ENCODE data around the gene DAPK2.

DAPK2 gene

DNA sequence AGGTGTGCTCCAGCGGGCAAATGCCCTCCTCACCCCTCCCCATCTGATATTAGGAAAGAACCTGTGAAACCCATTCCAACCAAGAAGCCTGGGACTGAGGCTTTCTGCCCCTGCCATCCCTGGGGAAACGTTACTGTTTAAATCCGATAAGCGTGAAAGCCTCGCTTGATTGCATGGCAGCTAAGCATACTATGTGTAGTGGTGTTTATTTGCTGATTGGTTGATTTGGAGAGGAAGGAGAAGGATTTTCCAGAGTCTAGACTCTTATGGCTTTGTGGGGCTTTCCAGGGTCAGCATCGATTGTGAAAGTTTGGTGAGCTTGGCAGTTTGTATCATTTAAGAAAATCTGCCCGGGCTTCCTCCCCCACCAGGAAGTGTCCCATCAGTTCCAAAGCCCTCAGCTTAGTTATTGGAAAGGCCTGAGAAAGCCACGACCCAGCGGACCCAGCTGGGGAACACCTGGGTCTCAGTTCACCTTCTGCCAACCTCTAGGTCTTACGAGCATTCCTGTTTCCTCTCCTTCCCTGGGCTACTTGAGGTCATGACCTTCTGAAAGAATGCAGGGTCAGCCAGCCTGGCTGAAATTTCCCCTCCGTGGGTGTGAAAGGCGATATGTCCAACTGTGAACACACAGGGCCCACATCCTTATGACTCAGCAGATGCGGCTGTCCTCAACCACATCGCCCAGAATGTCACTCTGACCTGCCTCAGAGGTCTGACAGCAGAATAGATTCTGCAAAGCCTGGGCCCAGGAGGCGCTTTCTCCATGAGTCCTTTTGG lies 149.8 kb downstream of the DAPK2 start:
- ATAC-seq = peak; percentile 70
- TF ChIP-seq ARNTL (CRISPR knock-in tag; IDR thresholded peaks at IDR 0.05; ENCODE audit: borderline replicate concordance, low read depth) (no peak), GLIS3 (CRISPR knock-in tag; IDR thresholded peaks at IDR 0.05) (no peak), ZNF8 (CRISPR knock-in tag; IDR thresholded peaks at IDR 0.05) (no peak), RARB (CRISPR knock-in tag; IDR thresholded peaks at IDR 0.05) (no peak), ZFP30 (CRISPR knock-in tag; IDR thresholded peaks at IDR 0.05) (no peak), ISL1 (CRISPR knock-in tag; IDR thresholded peaks at IDR 0.05) (no peak), OSR1 (CRISPR knock-in tag; IDR thresholded peaks at IDR 0.05) (no peak), TOX (CRISPR knock-in tag; IDR thresholded peaks at IDR 0.05; ENCODE audit: borderline replicate concordance) (no peak), ZFP3 (CRISPR knock-in tag; IDR thresholded peaks at IDR 0.05) (no peak), ZNF70 (CRISPR knock-in tag; IDR thresholded peaks at IDR 0.05) (no peak)
- TF ChIP-seq, protein P1, sequence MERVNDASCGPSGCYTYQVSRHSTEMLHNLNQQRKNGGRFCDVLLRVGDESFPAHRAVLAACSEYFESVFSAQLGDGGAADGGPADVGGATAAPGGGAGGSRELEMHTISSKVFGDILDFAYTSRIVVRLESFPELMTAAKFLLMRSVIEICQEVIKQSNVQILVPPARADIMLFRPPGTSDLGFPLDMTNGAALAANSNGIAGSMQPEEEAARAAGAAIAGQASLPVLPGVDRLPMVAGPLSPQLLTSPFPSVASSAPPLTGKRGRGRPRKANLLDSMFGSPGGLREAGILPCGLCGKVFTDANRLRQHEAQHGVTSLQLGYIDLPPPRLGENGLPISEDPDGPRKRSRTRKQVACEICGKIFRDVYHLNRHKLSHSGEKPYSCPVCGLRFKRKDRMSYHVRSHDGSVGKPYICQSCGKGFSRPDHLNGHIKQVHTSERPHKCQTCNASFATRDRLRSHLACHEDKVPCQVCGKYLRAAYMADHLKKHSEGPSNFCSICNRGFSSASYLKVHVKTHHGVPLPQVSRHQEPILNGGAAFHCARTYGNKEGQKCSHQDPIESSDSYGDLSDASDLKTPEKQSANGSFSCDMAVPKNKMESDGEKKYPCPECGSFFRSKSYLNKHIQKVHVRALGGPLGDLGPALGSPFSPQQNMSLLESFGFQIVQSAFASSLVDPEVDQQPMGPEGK (CRISPR knock-in tag; IDR thresholded peaks at IDR 0.05; ENCODE audit: borderline replicate concordance) = no peak

DNA sequence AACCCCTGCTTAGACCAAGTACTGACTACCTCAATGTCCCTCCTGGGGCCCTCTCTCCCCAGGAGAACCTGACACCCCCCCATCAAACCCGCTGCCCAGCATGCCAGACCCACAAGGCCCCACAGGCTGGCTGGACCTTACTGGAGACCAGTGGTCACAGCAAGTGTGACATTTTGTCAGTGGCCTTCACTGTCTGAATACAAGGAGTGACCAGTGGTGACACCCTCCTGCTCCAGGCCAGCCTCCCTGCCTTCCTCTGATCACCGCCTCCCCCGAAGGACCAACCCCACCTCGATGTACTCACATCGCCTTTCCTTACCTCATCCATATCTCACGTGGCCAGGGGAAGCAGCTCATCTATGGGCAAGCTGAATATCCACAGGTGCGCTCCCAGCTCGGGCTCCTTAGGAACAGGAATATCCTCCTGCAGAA lies 150.5 kb downstream of the DAPK2 start:
- ATAC-seq = no peak
- TF ChIP-seq ZNF565 (CRISPR knock-in tag; conservative IDR thresholded peaks at IDR 0.05; ENCODE audit: low read depth) (no peak), ZC3H10 (CRISPR knock-in tag; IDR thresholded peaks at IDR 0.05) (no peak), OSR1 (CRISPR knock-in tag; IDR thresholded peaks at IDR 0.05) (no peak), ISL1 (CRISPR knock-in tag; IDR thresholded peaks at IDR 0.05) (no peak), GLIS3 (CRISPR knock-in tag; IDR thresholded peaks at IDR 0.05) (no peak), ZNF8 (CRISPR knock-in tag; IDR thresholded peaks at IDR 0.05) (no peak), CSDC2 (CRISPR knock-in tag; IDR thresholded peaks at IDR 0.05) (no peak), ARNTL (CRISPR knock-in tag; IDR thresholded peaks at IDR 0.05; ENCODE audit: borderline replicate concordance, low read depth) (no peak), ZFP30 (CRISPR knock-in tag; IDR thresholded peaks at IDR 0.05) (no peak), BACH2 (CRISPR knock-in tag; IDR thresholded peaks at IDR 0.05; ENCODE audit: borderline replicate concordance) (no peak), PPARA (CRISPR knock-in tag; IDR thresholded peaks at IDR 0.05; ENCODE audit: borderline replicate concordance) (no peak)
- TF ChIP-seq, protein P2, sequence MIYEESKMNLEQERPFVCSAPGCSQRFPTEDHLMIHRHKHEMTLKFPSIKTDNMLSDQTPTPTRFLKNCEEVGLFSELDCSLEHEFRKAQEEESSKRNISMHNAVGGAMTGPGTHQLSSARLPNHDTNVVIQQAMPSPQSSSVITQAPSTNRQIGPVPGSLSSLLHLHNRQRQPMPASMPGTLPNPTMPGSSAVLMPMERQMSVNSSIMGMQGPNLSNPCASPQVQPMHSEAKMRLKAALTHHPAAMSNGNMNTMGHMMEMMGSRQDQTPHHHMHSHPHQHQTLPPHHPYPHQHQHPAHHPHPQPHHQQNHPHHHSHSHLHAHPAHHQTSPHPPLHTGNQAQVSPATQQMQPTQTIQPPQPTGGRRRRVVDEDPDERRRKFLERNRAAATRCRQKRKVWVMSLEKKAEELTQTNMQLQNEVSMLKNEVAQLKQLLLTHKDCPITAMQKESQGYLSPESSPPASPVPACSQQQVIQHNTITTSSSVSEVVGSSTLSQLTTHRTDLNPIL (CRISPR knock-in tag; IDR thresholded peaks at IDR 0.05; ENCODE audit: low read depth) = no peak
- TF ChIP-seq, protein P3, sequence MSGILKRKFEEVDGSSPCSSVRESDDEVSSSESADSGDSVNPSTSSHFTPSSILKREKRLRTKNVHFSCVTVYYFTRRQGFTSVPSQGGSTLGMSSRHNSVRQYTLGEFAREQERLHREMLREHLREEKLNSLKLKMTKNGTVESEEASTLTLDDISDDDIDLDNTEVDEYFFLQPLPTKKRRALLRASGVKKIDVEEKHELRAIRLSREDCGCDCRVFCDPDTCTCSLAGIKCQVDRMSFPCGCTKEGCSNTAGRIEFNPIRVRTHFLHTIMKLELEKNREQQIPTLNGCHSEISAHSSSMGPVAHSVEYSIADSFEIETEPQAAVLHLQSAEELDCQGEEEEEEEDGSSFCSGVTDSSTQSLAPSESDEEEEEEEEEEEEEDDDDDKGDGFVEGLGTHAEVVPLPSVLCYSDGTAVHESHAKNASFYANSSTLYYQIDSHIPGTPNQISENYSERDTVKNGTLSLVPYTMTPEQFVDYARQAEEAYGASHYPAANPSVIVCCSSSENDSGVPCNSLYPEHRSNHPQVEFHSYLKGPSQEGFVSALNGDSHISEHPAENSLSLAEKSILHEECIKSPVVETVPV (CRISPR knock-in tag; IDR thresholded peaks at IDR 0.05) = no peak
- TF ChIP-seq, protein P4, sequence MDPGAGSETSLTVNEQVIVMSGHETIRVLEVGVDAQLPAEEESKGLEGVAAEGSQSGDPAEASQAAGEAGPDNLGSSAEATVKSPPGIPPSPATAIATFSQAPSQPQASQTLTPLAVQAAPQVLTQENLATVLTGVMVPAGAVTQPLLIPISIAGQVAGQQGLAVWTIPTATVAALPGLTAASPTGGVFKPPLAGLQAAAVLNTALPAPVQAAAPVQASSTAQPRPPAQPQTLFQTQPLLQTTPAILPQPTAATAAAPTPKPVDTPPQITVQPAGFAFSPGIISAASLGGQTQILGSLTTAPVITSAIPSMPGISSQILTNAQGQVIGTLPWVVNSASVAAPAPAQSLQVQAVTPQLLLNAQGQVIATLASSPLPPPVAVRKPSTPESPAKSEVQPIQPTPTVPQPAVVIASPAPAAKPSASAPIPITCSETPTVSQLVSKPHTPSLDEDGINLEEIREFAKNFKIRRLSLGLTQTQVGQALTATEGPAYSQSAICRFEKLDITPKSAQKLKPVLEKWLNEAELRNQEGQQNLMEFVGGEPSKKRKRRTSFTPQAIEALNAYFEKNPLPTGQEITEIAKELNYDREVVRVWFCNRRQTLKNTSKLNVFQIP (CRISPR knock-in tag; IDR thresholded peaks at IDR 0.05; ENCODE audit: borderline replicate concordance, low read depth) = no peak

DNA sequence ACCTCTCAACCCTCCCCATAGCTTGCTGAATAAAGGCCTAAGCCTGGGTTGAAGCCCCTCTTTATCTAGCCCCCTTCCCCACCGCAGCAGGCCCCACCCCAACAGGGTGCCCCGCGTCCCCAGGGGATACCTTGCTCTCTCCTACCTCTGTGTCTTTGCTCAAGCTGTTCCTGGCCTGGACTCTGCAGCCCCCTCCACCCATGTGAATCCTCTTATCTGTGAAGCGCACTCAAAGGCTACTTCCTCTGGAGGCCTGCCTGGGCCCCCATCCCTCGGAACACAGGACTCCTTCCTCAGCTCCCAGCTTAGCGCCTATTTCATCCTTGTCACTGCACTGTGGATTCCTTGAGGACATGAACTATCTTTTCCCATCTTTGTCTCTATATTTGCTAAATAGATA lies 151.1 kb downstream of the DAPK2 start:
- ATAC-seq = no peak
- TF ChIP-seq ZC3H10 (CRISPR knock-in tag; IDR thresholded peaks at IDR 0.05) (no peak), RARB (CRISPR knock-in tag; IDR thresholded peaks at IDR 0.05) (no peak), PPARA (CRISPR knock-in tag; IDR thresholded peaks at IDR 0.05; ENCODE audit: borderline replicate concordance) (no peak), ZNF8 (CRISPR knock-in tag; IDR thresholded peaks at IDR 0.05) (no peak), GLIS3 (CRISPR knock-in tag; IDR thresholded peaks at IDR 0.05) (no peak), TOX (CRISPR knock-in tag; IDR thresholded peaks at IDR 0.05; ENCODE audit: borderline replicate concordance) (no peak), ZFP30 (CRISPR knock-in tag; IDR thresholded peaks at IDR 0.05) (no peak), ZNF70 (CRISPR knock-in tag; IDR thresholded peaks at IDR 0.05) (no peak), ZFP3 (CRISPR knock-in tag; IDR thresholded peaks at IDR 0.05) (no peak), ESRRG (CRISPR knock-in tag; IDR thresholded peaks at IDR 0.05) (no peak)
- TF ChIP-seq, protein P3 (CRISPR knock-in tag; IDR thresholded peaks at IDR 0.05) = no peak
- TF ChIP-seq, protein P2 (CRISPR knock-in tag; IDR thresholded peaks at IDR 0.05; ENCODE audit: low read depth) = no peak
- TF ChIP-seq, protein P5, sequence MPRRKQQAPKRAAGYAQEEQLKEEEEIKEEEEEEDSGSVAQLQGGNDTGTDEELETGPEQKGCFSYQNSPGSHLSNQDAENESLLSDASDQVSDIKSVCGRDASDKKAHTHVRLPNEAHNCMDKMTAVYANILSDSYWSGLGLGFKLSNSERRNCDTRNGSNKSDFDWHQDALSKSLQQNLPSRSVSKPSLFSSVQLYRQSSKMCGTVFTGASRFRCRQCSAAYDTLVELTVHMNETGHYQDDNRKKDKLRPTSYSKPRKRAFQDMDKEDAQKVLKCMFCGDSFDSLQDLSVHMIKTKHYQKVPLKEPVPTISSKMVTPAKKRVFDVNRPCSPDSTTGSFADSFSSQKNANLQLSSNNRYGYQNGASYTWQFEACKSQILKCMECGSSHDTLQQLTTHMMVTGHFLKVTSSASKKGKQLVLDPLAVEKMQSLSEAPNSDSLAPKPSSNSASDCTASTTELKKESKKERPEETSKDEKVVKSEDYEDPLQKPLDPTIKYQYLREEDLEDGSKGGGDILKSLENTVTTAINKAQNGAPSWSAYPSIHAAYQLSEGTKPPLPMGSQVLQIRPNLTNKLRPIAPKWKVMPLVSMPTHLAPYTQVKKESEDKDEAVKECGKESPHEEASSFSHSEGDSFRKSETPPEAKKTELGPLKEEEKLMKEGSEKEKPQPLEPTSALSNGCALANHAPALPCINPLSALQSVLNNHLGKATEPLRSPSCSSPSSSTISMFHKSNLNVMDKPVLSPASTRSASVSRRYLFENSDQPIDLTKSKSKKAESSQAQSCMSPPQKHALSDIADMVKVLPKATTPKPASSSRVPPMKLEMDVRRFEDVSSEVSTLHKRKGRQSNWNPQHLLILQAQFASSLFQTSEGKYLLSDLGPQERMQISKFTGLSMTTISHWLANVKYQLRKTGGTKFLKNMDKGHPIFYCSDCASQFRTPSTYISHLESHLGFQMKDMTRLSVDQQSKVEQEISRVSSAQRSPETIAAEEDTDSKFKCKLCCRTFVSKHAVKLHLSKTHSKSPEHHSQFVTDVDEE (CRISPR knock-in tag; IDR thresholded peaks at IDR 0.05) = no peak
- TF ChIP-seq, protein P1 (CRISPR knock-in tag; IDR thresholded peaks at IDR 0.05; ENCODE audit: borderline replicate concordance) = no peak
